CD4-positive, alpha-beta T cell treated with Interleukin-17A for 4 hours (primary cell): ENCODE measurements around the gene NPY.

Experiments used
- DNase-seq: peaks from one replicate; pipeline ENCODE4 v3.0.0-alpha.2; 2020; ENCODE audit warnings: mixed read lengths

The NPY gene

GRCh38 chr7:24316340-24316739 is 32.4 kb downstream of the NPY start:
- DNase-seq, result no peak

DNA sequence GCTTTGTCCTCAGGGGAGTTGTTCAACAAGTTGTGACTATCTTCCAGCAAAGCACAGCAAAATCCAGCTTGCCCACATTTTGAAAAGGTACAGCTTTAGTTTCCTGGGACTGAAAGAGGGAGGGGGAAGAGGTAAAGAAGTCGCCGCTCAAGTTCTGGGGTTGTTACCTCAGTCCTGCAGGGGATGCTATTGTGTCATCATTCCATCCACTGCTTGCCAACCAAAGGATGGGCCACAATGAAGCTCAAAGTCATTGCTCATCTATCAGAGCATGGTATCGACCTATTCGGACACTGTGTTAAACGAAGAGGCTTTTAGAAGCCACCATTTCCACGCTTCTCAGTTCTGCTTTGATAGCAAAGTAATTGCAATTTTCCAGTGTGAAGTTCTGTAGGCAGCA is 34.3 kb downstream of the NPY start:
- no peak for DNase-seq

GRCh38 chr7:24319209-24319608 is 35.2 kb downstream of the NPY start:
- DNase-seq, result no peak

- no peak for DNase-seq
Measured at GRCh38 chr7:24323961-24324480, 40.0 kb downstream of the NPY start.

GRCh38 chr7:24325708-24326107 is 41.7 kb downstream of the NPY start:
- no peak for DNase-seq

DNA sequence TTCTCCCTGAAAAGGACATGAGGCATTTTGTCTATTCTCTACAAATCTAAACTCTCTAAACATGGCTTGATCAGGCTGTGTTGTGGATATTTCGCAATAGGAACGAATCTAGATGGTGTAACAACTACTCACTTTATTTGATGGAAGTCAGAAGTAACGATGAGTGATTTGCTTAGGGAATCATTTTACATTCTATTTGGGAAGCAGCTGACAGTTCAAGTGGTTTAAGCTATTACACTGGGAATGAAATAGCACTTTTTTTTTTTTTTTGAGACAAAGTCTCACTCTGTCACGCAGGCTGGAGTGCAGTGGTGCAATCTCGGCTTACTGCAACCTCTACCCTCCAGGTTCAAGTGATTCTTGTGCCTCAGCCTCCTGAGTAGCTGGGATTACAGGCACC is 44.1 kb downstream of the NPY start:
- DNase-seq, result no peak

DNA sequence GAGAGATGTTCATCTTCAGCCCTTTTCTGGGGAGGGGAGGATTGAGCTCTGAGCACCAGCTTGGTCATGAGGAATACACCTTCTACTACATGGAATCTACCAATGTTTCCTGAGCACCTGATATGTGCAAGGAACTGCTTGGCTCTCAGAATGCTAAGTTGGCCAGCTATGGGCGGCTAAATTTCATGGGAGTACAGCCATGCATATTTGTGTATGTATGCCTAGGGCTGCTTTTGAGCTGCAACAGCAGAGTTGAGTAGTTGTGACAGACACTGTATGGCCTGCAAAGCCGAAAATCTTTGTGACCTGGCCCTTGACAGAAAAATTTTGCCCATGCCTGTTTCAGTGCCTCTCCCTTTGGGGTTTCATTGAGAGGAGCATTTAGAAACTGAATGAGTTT is 44.9 kb downstream of the NPY start:
- no peak for DNase-seq

DNA sequence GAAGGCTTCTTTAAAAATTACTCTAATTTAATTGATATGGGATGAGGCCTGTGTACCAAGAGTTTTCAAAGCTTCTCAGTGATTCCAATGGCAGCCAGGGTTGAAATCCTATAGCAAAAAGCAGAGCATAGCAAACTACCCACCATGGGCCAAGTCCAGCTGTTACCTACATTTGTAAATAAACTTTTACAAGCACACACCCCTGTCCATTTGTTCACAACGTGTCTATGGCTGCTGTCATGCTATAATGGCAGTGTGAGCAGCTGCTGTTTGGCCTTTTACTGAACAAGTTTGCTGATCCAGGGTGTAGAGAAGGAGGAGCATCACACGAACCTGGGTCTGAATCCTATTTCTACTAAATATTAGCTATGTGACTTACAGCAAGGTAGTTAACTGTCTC is 50.0 kb downstream of the NPY start:
- DNase-seq, result no peak

DNA sequence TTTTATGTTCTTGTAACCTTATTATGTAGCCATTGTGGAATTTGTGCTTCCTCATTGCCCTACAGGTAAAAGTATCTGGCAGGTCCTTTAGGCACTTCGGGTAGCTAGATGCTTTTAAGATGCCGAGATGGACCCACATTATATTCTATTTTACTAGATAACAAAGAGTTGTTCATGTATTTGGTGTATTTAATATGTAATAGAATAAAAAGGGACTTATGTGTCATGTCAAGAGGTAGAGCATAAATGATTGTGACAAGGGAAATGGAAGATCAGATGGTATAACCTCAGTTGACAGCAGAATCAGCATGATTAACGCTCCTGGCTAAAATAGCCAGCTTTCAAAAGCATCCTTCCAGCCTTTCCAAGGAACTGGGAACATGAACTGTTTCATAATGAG is 50.6 kb downstream of the NPY start:
- no peak for DNase-seq

- no peak for DNase-seq
Measured at GRCh38 chr7:24336461-24336860, 52.5 kb downstream of the NPY start.

- no peak for DNase-seq
Measured at GRCh38 chr7:24337180-24337579, 53.2 kb downstream of the NPY start.

DNA sequence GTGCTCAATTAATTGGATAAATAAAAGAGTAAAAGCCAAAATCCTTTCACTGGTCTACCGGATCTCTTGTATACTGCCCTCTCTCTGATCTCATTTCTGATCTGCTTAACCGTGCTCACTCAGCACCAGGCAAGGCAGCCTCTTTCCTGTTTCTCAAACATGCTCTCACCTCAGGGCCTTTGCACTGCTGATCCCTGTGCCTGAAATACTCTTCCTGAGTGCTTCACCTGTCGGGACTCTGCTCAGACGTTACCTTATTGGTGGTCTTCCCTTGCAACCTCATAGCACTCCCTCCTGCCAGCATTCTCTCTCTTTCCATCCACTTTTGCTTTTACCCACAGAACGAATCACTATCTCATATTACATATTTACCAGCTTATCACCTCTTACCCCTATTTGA is 55.6 kb downstream of the NPY start:
- DNase-seq, result no peak

GRCh38 chr7:24340727-24341126 is 56.7 kb downstream of the NPY start:
- DNase-seq, result no peak
